Measurements from ENCODE around the gene ACKR4.

Gene ACKR4

DNA sequence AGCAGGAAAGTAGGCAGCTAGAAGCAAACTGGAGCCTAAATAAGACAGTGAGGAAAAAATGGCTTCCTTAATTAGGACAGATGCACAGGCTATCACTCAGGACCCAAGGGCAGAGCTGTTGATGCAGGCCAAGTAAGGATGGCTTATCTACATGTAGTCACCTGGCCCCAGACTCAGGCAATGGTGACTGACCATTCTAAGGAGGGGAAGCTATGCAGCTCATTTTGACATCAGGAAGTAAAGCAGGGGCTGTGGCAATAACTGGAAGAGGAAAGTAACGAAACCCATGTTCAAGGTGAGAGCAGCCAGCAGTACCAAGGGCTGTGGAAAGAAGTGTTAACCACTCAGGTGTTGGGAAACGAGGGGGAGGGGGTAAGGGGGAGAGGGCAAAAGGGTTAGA, 46.3 kb downstream of the ACKR4 start:
- no peak for DNase-seq

DNA sequence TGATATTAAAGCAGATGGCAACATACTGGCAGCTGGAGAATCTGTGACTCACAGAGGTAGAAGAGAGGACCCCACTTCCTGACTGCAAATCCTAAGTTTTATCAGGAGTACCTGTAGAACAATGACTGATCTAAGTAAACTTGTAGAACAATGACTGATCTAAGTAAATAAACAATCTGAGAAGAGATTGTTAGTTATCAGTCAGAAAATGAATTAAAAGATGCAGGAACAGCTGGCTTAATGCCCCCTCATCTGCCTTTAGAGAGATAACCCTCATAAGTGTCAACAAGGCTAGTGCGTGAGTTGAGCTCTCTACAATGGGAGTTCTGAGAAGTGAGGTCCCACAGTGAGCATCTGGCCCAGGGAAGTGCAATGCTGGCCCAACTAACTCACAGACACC, 48.0 kb downstream of the ACKR4 start:
- DNase-seq: no peak

DNA sequence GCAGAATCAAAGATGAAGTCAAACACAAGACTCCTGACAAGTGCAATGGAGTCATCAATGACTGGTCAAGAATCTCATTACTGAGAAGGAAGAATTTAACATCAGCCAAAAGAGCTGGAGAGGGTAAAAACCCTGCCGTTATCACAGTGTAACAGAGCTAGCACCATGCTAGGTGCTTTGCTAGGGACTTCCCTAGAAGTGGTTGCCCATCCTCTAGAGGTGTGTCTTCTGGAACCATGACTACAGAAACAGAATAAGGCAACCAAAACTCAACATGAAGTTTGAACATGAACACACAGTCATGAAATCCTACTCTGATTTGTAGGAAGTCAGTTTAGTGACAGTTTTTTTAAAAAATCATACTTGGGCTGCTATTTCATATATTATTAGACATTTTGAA, 53.1 kb downstream of the ACKR4 start:
- no peak for DNase-seq
